HG03025 (cell line): ENCODE data around the gene GAGE10.
"Not testable (repeated sequence)": the region's sequence is repeated elsewhere in the genome, so short reads cannot be mapped to it uniquely, and the experiment has no call there.

ENCODE experiments used
- ATAC-seq: cut with Tn5 transposase; IDR thresholded peaks from one replicate; pipeline ENCODE4 v1.9.1; 2021; ENCODE audit warnings: mild to moderate bottlenecking, moderate library complexity; ENCODE audit not compliant: unreplicated experiment, low FRiP score

The GAGE10 gene

DNA sequence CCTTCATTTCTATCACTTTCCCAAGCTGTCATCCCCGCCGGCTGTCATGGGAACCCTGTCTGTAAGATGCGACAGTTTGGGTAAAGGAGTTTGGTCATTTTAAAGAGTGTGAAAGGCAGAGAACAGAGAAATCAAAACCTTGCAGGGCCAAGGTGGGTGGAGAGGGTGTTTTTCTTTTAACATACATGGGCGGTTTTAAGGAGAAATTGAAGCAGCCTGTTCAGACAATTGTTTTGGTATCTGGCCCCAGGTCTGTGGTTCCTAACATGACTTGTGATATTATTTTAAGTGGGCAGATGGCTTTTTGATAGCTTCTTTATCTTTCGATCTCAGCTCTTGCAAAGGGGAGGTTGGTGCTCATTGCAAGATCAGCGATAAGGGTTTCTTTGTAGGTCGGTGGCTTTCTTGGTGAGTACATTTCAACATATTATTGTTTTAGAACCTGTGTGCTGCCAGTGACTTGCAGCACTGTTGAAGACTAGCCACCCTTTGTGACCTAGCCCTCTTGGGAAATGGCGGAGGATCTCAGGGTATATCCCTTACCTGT is 30.2 kb upstream of the GAGE10 start:
- no peak for ATAC-seq

GRCh38 chrX:49276207-49276606 is 27.2 kb upstream of the GAGE10 start:
- ATAC-seq = no peak

DNA sequence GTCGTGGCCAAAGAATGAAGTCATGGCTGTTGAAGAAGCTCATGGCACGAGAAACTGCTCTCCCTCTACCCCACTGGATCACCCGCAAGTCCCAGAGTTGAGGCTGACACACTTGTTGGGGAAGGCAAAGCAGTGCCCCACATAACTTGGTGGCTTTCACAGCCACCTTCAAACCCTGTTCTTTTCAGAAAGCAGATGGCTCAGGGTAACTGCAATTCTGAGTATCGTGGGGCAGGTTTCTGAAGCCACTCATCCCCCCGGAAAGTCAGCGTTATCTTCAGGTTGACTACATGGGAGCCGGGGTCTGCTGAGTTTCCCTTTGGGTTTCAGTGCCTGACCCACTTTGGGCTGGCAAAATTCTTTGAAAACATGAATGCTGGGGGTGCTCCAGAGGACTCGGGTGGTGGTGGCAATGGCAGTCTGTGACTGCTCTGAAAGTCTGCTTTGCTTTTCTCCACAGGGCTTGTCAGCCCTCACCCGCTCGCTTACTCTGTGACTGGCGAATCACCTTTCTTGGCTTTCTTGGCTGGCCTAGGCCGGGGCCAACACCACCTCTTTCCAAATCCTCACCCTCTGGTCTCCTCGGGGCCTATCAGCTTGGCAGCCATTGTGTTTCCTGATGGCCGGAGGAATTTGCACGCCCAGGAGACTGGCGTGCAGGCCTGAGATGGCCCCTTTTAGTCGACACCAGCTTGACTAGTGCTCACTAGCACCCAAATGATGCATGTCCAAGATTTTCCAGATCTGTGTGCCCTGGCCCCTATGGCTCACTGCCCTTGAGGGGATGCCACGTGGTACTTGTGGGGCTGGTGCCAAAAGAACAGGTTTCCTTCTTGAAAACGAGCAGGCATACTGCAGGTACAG is 26.5 kb upstream of the GAGE10 start:
- ATAC-seq = no peak

- ATAC-seq = no peak
These were observed 26.0 kb upstream of the GAGE10 start for GRCh38 chrX:49277535-49277830.

- no peak for ATAC-seq
These were observed 25.4 kb upstream of the GAGE10 start for GRCh38 chrX:49278081-49278480.

DNA sequence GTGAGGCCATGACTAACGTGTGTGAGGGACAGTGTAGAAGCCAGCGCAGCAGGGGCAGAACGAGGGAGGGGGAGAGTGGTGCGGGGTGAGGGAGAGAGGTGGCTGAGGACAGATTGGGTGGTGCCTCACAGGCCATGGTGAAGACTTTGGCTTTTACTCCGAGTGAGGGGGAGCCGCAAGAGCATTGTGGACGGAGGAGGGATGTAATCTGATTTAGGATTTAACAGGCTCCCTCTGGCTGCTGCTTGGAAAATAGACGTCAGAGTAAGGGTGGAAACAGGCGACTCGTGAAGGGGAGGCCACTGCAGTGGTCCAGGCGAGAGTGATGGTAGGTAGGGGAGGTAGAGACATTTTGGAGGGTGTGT is 20.8 kb upstream of the GAGE10 start:
- no peak for ATAC-seq

DNA sequence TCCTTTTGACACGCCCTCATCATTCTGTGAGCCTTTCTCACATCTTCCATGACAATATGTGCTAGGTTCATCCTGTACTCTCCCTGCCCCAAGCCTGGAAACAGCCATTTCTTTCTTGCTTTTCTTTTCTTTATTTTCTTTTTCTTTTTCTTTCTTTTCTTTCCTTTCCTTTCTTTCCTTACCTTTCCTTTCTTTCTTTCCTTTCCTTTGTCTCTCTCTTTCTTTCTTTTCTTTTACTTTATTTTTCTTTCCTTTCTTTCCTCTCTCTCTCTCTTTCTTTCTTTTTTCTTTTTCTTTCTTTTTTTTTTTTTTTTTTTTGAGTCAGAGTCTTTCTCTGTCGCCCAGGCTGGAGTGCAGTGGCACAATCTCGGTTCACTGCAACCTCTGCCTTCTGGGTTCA is 19.2 kb upstream of the GAGE10 start:
- ATAC-seq = no peak

DNA sequence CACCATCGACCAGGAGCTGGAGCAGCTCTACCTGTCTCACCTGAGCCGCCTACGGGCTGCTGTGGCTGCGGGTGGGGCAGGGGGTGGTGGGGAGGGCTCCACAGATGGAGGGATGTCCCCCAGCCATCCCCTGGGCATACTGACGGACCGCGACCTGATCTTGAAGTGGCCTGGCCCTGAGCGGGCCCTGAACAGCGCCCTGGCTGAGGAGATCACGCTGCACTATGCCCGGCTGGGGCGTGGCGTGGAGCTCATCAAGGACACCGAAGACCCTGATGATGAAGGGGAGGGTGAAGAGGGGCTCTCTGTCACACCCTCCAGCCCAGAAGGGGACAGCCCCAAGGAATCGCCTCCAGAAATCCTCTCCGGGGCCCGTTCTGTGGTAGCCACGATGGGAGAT is 17.3 kb upstream of the GAGE10 start:
- ATAC-seq = no peak

GRCh38 chrX:49286581-49286980 is 16.9 kb upstream of the GAGE10 start:
- no peak for ATAC-seq

DNA sequence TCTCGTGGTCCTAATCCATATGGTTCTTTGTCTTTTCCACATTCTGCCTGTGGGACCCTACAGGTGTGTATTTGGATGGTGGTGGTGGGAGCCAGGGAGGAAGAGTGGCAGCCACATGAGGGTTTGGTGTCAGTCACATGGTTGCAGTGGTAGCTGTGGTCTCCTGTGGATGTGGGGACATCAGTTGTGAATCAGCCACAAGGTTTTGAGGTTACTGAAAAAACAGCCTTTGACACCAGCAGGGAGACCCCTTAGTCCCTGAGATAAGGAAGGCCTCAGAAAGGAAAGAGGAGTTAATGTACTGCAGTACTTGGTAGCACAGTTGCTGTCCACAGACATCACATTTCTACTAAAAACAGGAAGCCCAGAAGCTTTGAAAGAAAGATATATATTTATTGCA is 15.8 kb upstream of the GAGE10 start:
- ATAC-seq = no peak

DNA sequence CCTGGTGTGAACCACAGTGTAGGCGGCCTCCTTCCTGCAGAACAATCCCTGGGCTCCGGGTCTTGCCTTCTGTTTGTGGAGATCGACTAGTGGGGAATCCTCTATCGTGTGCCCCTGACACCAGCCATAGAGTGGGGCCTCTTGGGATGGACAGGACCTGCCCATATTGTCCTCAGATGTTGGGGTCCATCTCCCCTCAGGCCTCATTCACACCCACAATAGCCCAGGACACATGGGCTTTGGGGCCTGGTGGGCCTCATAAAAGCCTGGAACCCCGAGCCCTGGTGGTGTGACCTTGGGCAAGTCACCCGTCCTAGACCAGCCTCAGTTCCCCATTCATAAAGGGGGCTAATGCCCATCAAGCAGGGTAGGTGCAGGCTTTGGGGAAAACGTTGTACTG is 13.2 kb upstream of the GAGE10 start:
- no peak for ATAC-seq

DNA sequence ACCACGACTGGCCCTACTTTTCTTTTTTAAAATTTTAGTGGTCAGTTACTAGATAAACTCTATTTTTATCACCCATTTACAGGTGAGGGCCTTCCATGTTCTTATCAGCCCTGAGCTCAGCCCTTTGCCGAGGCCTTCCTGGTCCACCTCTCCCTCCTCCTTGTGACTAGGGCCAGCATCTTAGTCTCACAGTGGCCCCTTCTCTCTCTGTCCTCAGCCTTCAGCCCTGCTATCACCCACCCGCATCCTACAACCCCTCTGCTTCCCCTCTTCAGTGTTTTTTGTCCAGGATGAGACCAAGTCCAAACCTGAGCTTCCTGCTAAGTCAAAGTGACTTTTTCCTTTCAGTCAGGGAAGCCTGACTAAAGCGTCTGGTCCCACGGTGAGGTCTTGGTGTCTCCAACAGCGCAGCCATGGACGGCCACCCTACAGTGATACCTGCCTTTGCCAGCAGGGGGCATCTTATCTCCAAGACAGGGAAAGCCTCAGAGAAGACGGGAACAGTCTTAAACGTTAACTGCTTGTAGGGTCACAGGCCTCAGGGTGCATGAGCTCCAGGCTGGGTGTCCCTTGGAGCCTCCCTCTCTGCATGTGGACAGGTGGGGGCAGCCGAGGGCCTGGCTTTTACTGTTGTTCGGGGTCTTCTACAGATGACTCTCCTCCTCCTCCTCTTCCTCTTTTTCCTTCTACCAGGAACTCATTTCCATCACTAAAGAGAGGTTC is 11.7 kb upstream of the GAGE10 start:
- no peak for ATAC-seq

- no peak for ATAC-seq
These were observed 10.8 kb upstream of the GAGE10 start for GRCh38 chrX:49292400-49293362.

GRCh38 chrX:49299293-49299692 is 4.2 kb upstream of the GAGE10 start:
- not testable (repeated sequence) for ATAC-seq

DNA sequence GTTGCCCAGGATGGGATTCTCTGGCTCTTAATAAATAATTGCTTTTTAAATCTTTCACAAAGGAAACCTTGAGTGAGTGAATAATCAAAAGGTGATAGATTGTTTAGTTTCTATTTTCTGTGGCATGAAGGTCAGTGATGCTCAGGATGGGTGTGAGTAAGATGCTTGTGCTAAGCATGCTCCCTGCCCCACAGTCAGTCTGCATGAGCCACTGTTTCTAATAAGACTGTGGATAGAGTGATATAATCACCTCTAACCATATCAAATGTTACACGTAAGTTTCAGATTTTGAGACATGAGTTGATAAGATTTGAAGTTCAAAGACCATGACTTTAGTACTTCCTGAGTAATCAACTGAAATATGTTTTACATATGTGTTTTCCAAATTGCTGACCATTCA is 2.7 kb upstream of the GAGE10 start:
- ATAC-seq = no peak

- not testable (repeated sequence) for ATAC-seq
These were observed 4.3 kb downstream of the GAGE10 start for GRCh38 chrX:49307775-49308174.

GRCh38 chrX:49308604-49309269 is 5.3 kb downstream of the GAGE10 start:
- ATAC-seq = no peak

- ATAC-seq = no peak
These were observed 6.0 kb downstream of the GAGE10 start for GRCh38 chrX:49309401-49309981.

DNA sequence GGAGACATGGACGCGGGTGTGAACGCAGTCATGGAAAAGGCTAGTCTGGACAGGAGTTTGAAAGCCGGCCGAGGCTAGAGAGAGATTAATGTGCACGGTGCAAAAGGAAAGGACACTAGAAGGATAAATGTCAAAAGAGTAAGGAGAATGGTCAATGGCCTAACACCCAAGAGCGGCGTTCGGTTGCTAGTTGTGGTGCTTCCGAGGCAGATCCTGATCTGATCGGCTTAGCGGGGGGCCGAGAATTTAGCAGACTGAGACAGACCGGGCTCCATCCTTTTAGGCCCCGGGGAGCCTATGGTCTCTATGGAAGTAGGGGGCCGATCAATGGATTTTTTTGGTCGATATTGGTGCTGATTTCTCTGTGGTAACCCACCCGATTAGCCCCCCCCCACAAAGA is 6.9 kb downstream of the GAGE10 start:
- no peak for ATAC-seq

GRCh38 chrX:49312176-49312575 is 8.7 kb downstream of the GAGE10 start:
- ATAC-seq = no peak
